B cell (primary cell): ENCODE data around the gene LRRC26. TPM values are rescaled to one million over a fixed set of nuclear protein-coding genes. Genes with fewer than 3 reads are reported as not detected.

Experiments used
- ATAC-seq: fragments of 200-7000 bp; cut with Tn5 transposase; one replicate; pipeline ENCODE4 v1.10.0; 2021; ENCODE audit warnings: low read depth, mild to moderate bottlenecking, moderate number of reproducible peaks, moderate library complexity
- CTCF ChIA-PET: fragments of 350-600 bp; sonication (Branson Sonifier 250); formaldehyde crosslinking; loops from one replicate; lab custom pipeline; 2021; ENCODE audit warnings: antibody characterized with exemption, inconsistent platforms; lab: Charles Lee
- POLR2A ChIA-PET: fragments of 350-600 bp; sonication (Branson Sonifier 250); formaldehyde crosslinking; loops from one replicate; lab custom pipeline; 2021; ENCODE audit warnings: antibody characterized with exemption; lab: Charles Lee
- DNase-seq: peaks from one replicate; pipeline ENCODE4 v3.0.0; 2013
- H2AFZ ChIP-seq: 2 replicates; pipeline ENCODE4 v1.6.1; 2012; ENCODE audit warnings: mild to moderate bottlenecking, low read depth, low read length; ENCODE audit not compliant: insufficient read depth, poor library complexity, severe bottlenecking
- H3K27ac ChIP-seq, 2 donors: 1 replicate in 1 of 2; 2 replicates in 1 of 2; pipeline ENCODE4 v1.5.1; 2012 to 2013; ENCODE audit warnings: low read length in 2 of 2, mild to moderate bottlenecking in 2 of 2, moderate library complexity in 1 of 2
- H3K27me3 ChIP-seq, 4 experiments: fragments of 200-600 bp in 1 of 4; sonication (generic) in 1 of 4; replicated peaks in 1 of 4; 1 replicate in 2 of 4; 2 replicates in 2 of 4; pipeline versions ENCODE4 v1.6.1 to v1.7.0; 2013 to 2016; ENCODE audit warnings: low read length in 3 of 4, mild to moderate bottlenecking in 2 of 4, mixed read lengths in 1 of 4, moderate library complexity in 1 of 4; ENCODE audit not compliant: insufficient read depth in 4 of 4, control insufficient read depth in 3 of 4; ENCODE audit errors: control extremely low read depth in 1 of 4
- H3K36me3 ChIP-seq, 2 experiments: replicated peaks in 1 of 2; 1 replicate in 1 of 2; 2 replicates in 1 of 2; pipeline versions ENCODE4 v1.6.1 to v1.7.1; 2013; ENCODE audit warnings: low read length in 1 of 2; ENCODE audit not compliant: insufficient read depth in 2 of 2, control insufficient read depth in 1 of 2; ENCODE audit errors: control extremely low read depth in 1 of 2, extremely low read depth in 1 of 2
- H3K4me1 ChIP-seq, 2 donors: fragments of 200-600 bp in 1 of 2; sonication (generic) in 1 of 2; 1 replicate in 1 of 2; 2 replicates in 1 of 2; pipeline versions ENCODE4 v1.5.1 to v1.6.1; 2013 to 2017; ENCODE audit warnings: low read length in 2 of 2; ENCODE audit not compliant: control insufficient read depth in 2 of 2, insufficient read depth in 2 of 2
- H3K4me2 ChIP-seq: replicated peaks from 2 replicates; pipeline ENCODE3; 2012; ENCODE audit warnings: mild to moderate bottlenecking, low read depth, low read length; ENCODE audit not compliant: poor library complexity, severe bottlenecking
- H3K4me3 ChIP-seq, 5 experiments: fragments of 200-600 bp in 1 of 5; sonication (generic) in 1 of 5; 1 replicate in 3 of 5; 2 replicates in 2 of 5; pipeline versions ENCODE4 v1.5.1 to v1.7.0; 2011 to 2016; ENCODE audit warnings: low read length in 4 of 5, mild to moderate bottlenecking in 4 of 5, low read depth in 2 of 5, control low read depth in 1 of 5, moderate library complexity in 1 of 5; ENCODE audit not compliant: insufficient read depth in 1 of 5; ENCODE audit errors: control extremely low read depth in 1 of 5, extremely low read depth in 1 of 5
- H3K79me2 ChIP-seq: fragments of 200-600 bp; sonication (generic); one replicate; pipeline ENCODE4 v1.6.0; 2016; ENCODE audit warnings: low read length; ENCODE audit not compliant: control insufficient read depth, insufficient read depth
- H3K9ac ChIP-seq: fragments of 200-600 bp; sonication (generic); 2 replicates; pipeline ENCODE4 v1.6.1; 2017; ENCODE audit warnings: mild to moderate bottlenecking, low read length, moderate library complexity
- H3K9me3 ChIP-seq, 3 donors: one replicate each; pipeline versions ENCODE4 v1.6.1 to v1.7.1; 2013; ENCODE audit warnings: low read length in 2 of 3; ENCODE audit not compliant: control insufficient read depth in 2 of 3, insufficient read depth in 1 of 3; ENCODE audit errors: control extremely low read depth in 1 of 3
- H4K20me1 ChIP-seq: 2 replicates; pipeline ENCODE4 v1.6.0; 2012; ENCODE audit warnings: mild to moderate bottlenecking, low read length; ENCODE audit not compliant: insufficient read depth, control insufficient read depth, poor library complexity, severe bottlenecking
- H3K27ac Mint-ChIP-seq: one replicate; pipeline ENCODE4 v1.8.0; 2021; ENCODE audit warnings: mixed read lengths
- H3K27me3 Mint-ChIP-seq: one replicate; pipeline ENCODE4 v1.8.0; 2021; ENCODE audit warnings: mixed read lengths
- H3K4me1 Mint-ChIP-seq: one replicate; pipeline ENCODE4 v1.8.0; 2021; ENCODE audit warnings: mixed read lengths
- H3K4me3 Mint-ChIP-seq: one replicate; pipeline ENCODE4 v1.8.0; 2021; ENCODE audit warnings: mixed read lengths
- H3K9me3 Mint-ChIP-seq: one replicate; pipeline ENCODE4 v1.8.0; 2022; ENCODE audit warnings: mixed read lengths; ENCODE audit not compliant: insufficient read depth
- EZH2 ChIP-seq: IDR thresholded peaks from 2 replicates; pipeline ENCODE4 v1.6.1; 2012; ENCODE audit warnings: borderline replicate concordance, low read depth, mild to moderate bottlenecking, moderate library complexity, low read length; ENCODE audit not compliant: insufficient read depth, poor library complexity, severe bottlenecking
- WGBS: methylation state at CpG from one replicate; pipeline ENCODE4 v1.1.5; 2013; ENCODE audit warnings: missing lambda C conversion rate; ENCODE audit not compliant: insufficient coverage; 5-methylcytosine and 5-hydroxymethylcytosine counted together
- intact Hi-C: fragments of 100-400 bp; cut with micrococcal nuclease; formaldehyde crosslinking; loops from one replicate; pipeline ENCODE4 v1.10.0; 2022
- polyA plus RNA-seq: library from polyadenylated mRNA; depleted of rRNA; stranded (reverse); fragments of >200 nt; gene quantifications from 2 replicates; pipeline ENCODE4 v1.2.3, GENCODE V29; 2012
- total RNA-seq, 2 donors: library from RNA; stranded (reverse); fragments of 120-200 nt in 1 of 2; gene quantifications; 1 replicate in 1 of 2; 2 replicates in 1 of 2; pipeline versions ENCODE4 v1.2.3 to v1.2.4, GENCODE V29; 2013 to 2022
- TF ChIP-seq, protein P1 (sequence below): fragments of 200-600 bp; IDR thresholded peaks from one replicate; pipeline ENCODE4 v1.8.0; 2022; ENCODE audit warnings: antibody characterized with exemption, mild to moderate bottlenecking

LRRC26 gene
- total and polyA plus RNA-seq, 2 donors (not counting 1 experiment from before 2014, with no cell fraction given), result not detected

- no peaks in the 10 kb centered on the region for H3K9me3 Mint-ChIP-seq
- H2AFZ ChIP-seq, result no peak overlapping the region
- H3K79me2 ChIP-seq, result no peaks in the 10 kb centered on the region
- ChIA-PET POLR2A (no interaction called here), CTCF (no interaction called here)
- H3K4me1 ChIP-seq, result peaks cover 0 to 13% of the 10 kb centered on the region in 2 donors
- no peak overlapping the region for H3K4me3 Mint-ChIP-seq
- H3K4me3 ChIP-seq, result no peak overlapping the region
- DNase-seq (no peak), ATAC-seq (no peak)
- TF ChIP-seq, protein P1, sequence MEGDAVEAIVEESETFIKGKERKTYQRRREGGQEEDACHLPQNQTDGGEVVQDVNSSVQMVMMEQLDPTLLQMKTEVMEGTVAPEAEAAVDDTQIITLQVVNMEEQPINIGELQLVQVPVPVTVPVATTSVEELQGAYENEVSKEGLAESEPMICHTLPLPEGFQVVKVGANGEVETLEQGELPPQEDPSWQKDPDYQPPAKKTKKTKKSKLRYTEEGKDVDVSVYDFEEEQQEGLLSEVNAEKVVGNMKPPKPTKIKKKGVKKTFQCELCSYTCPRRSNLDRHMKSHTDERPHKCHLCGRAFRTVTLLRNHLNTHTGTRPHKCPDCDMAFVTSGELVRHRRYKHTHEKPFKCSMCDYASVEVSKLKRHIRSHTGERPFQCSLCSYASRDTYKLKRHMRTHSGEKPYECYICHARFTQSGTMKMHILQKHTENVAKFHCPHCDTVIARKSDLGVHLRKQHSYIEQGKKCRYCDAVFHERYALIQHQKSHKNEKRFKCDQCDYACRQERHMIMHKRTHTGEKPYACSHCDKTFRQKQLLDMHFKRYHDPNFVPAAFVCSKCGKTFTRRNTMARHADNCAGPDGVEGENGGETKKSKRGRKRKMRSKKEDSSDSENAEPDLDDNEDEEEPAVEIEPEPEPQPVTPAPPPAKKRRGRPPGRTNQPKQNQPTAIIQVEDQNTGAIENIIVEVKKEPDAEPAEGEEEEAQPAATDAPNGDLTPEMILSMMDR, result no peak
- TF ChIP-seq EZH2, result no peak
- H3K9me3 ChIP-seq, result peaks cover 0 to 25% (median 0%) of the 10 kb centered on the region in 3 donors
- peaks cover 11% of the 10 kb centered on the region for H3K27me3 Mint-ChIP-seq
- no peak overlapping the region for H3K27ac ChIP-seq
- H3K36me3 ChIP-seq, result no peaks in the 10 kb centered on the region
- no peaks in the 10 kb centered on the region for H4K20me1 ChIP-seq
- WGBS, result 93% methylated on average over 19 of the region's 19 CpGs
- no peak overlapping the region for H3K4me2 ChIP-seq
- H3K27ac Mint-ChIP-seq, result no peak overlapping the region
- H3K4me1 Mint-ChIP-seq, result peaks cover 7% of the 10 kb centered on the region
- intact Hi-C loops, result no loop called here
- H3K9ac ChIP-seq, result no peak overlapping the region
- H3K27me3 ChIP-seq, result peaks cover 0 to 17% (median 0%) of the 10 kb centered on the region in 4 experiments
These were observed 21.2 kb downstream of the LRRC26 start for GRCh38 chr9:137148661-137149060.

DNA sequence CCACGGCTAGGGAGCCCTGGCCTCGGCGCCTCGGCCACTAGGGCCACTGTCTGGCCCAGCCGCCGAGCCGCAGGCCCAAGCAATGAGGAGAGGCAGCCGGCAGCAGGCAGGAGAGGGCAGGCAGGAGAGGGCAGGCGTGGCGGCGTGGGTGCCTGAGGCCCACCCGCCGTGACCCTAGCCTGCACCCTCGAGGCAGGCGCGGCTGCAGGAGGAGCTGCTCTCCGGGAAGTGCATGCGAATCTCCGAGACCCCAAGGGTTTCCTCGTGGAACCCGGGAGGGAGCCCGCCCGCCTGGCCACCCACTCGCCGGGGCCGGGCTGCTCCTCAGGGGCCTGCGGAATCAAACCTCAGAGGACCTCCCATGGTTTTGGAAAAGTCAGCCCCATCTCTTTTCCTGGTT lies 21.6 kb downstream of the LRRC26 start:
- 77% methylated on average over 27 of the region's 27 CpGs for WGBS
- no peaks in the 10 kb centered on the region for H3K9me3 Mint-ChIP-seq
- H3K27me3 Mint-ChIP-seq, result peaks cover 15% of the 10 kb centered on the region
- DNase-seq (no peak), ATAC-seq (no peak)
- Histone ChIP-seq H3K9me3 (peaks cover 0 to 25% (median 0%) of the 10 kb centered on the region in 3 donors), H3K27me3 (peaks cover 0 to 22% (median 0%) of the 10 kb centered on the region in 4 experiments), H3K9ac (no peak overlapping the region), H2AFZ (no peak overlapping the region), H3K4me2 (no peak overlapping the region), H3K4me3 (no peak overlapping the region), H3K27ac (no peak overlapping the region), H3K36me3 (no peaks in the 10 kb centered on the region), H3K79me2 (no peaks in the 10 kb centered on the region), H4K20me1 (no peaks in the 10 kb centered on the region), H3K4me1 (peaks cover 0 to 13% of the 10 kb centered on the region in 2 donors)
- intact Hi-C loops, result no loop called here
- H3K4me1 Mint-ChIP-seq, result peaks cover 7% of the 10 kb centered on the region
- ChIA-PET POLR2A (no interaction called here), CTCF (no interaction called here)
- no peak overlapping the region for H3K4me3 Mint-ChIP-seq
- no peak for TF ChIP-seq EZH2
- TF ChIP-seq, protein P1, result no peak
- H3K27ac Mint-ChIP-seq, result no peak overlapping the region
